ENCODE data around the gene SULT1A2. TPM values are rescaled to one million over a fixed set of nuclear protein-coding genes. Genes with fewer than 3 reads are reported as not detected.
"Not testable (repeated sequence)": the region's sequence is repeated elsewhere in the genome, so short reads cannot be mapped to it uniquely, and the experiment has no call there.

SULT1A2 gene
- total RNA-seq, 4 donors from 2014 or later: 0.46 TPM; not detected in 3

- TF ChIP-seq CTCF (IDR thresholded peaks at IDR 0.05 in 4 of 5, conservative IDR thresholded peaks at IDR 0.05 in 1 of 5): peak; percentile 40 to 74 (median 66)
- H3K4me3 ChIP-seq, H3K36me3 ChIP-seq, H3K27me3 ChIP-seq, H3K4me1 ChIP-seq, ATAC-seq, H3K27ac ChIP-seq, H3K9me3 ChIP-seq: not testable (repeated sequence)
- DNase-seq: peak; percentile 43 to 61
- in situ Hi-C loops (cut with MboI; ENCODE audit: low sequenced_read_pairs in 4 of 4) (loop anchor here in 1 of 4 donors (25.0 kb wide), 1 partner anchor 128 kb away; the partner anchor contains the start of genes APOBR and CLN3), intact Hi-C loops (cut with DNase I; ENCODE audit: low total_unique reads) (loop anchor here (5.0 kb wide), 1 partner anchor 123 kb away; the partner anchor contains the start of genes APOBR and CLN3)
Observed at GRCh38 chr16:28615486-28616223, 18.8 kb upstream of the SULT1A2 start.

- H3K27ac ChIP-seq; H3K36me3 ChIP-seq; intact Hi-C loops (cut with DNase I; ENCODE audit: low total_unique reads); H3K27me3 ChIP-seq; DNase-seq; H3K9me3 ChIP-seq; H3K4me3 ChIP-seq; ATAC-seq: not testable (repeated sequence)
- H3K4me1 ChIP-seq: peaks cover 8 to 11% of the 10 kb centered on the region in 2 donors
- in situ Hi-C loops (cut with MboI; ENCODE audit: low sequenced_read_pairs in 4 of 4): loop anchor here in 1 of 4 donors (25.0 kb wide), 1 partner anchor 127 kb away; the partner anchor contains the start of genes APOBR and CLN3
Observed at GRCh38 chr16:28614561-28614960, 17.7 kb upstream of the SULT1A2 start.

- intact Hi-C loops (cut with DNase I; ENCODE audit: low total_unique reads); DNase-seq: not testable (repeated sequence)
Observed at GRCh38 chr16:28613912-28614311, 17.1 kb upstream of the SULT1A2 start.

GRCh38 chr16:28612359-28613280, 15.8 kb upstream of the SULT1A2 start:
- H3K27ac ChIP-seq; H3K27me3 ChIP-seq; H3K9me3 ChIP-seq; DNase-seq; intact Hi-C loops (cut with DNase I; ENCODE audit: low total_unique reads); H3K4me3 ChIP-seq; ATAC-seq; H3K36me3 ChIP-seq: not testable (repeated sequence)
- H3K4me1 ChIP-seq: peaks cover 8 to 16% of the 10 kb centered on the region in 2 donors
- in situ Hi-C loops (cut with MboI; ENCODE audit: low sequenced_read_pairs in 4 of 4): loop anchor here in 1 of 4 donors (25.0 kb wide), 1 partner anchor 125 kb away; the partner anchor contains the start of genes APOBR and CLN3

More at GRCh38 chr16:28613912-28614311, 17.1 kb upstream of the SULT1A2 start:
- H3K27ac ChIP-seq, H3K9me3 ChIP-seq, ATAC-seq, H3K36me3 ChIP-seq, H3K27me3 ChIP-seq, H3K4me3 ChIP-seq: not testable (repeated sequence)
- H3K4me1 ChIP-seq: peaks cover 8 to 16% of the 10 kb centered on the region in 2 donors
- in situ Hi-C loops (cut with MboI; ENCODE audit: low sequenced_read_pairs in 4 of 4): loop anchor here in 1 of 4 donors (25.0 kb wide), 1 partner anchor 127 kb away; the partner anchor contains the start of genes APOBR and CLN3

- no peaks in the 10 kb centered on the region for H3K36me3 ChIP-seq
- no peak overlapping the region for H3K4me3 ChIP-seq
- peak overlapping the region in 1 of 4 donors; percentile 43 for H3K27ac ChIP-seq
- no peaks in the 10 kb centered on the region for H3K27me3 ChIP-seq
- peaks cover 8 to 16% of the 10 kb centered on the region in 2 donors for H3K4me1 ChIP-seq
- in situ Hi-C loops (cut with MboI; ENCODE audit: low sequenced_read_pairs in 4 of 4) (loop anchor here in 1 of 4 donors (25.0 kb wide), 1 partner anchor 123 kb away; the partner anchor contains the start of genes APOBR and CLN3), intact Hi-C loops (cut with DNase I; ENCODE audit: low total_unique reads) (no loop called here)
- ATAC-seq (no peak), DNase-seq (no peak)
- H3K9me3 ChIP-seq: no peaks in the 10 kb centered on the region
- TF ChIP-seq POLR2A (IDR thresholded peaks at IDR 0.05): no peak
- no peak for TF ChIP-seq CTCF (IDR thresholded peaks at IDR 0.05 in 4 of 5, conservative IDR thresholded peaks at IDR 0.05 in 1 of 5)
Observed at GRCh38 chr16:28610595-28611191, 13.8 kb upstream of the SULT1A2 start.

All from gastrocnemius medialis (tissue), 4 donors.